CD1c-positive myeloid dendritic cell (primary cell): ENCODE data around the gene CLIP2.
"Not testable (repeated sequence)": the region's sequence is repeated elsewhere in the genome, so short reads cannot be mapped to it uniquely, and the experiment has no call there.

Experiments used
- DNase-seq: peaks from one replicate; pipeline ENCODE4 v3.0.0-alpha.2; 2016; ENCODE audit errors: extremely low spot score

CLIP2 gene

DNA sequence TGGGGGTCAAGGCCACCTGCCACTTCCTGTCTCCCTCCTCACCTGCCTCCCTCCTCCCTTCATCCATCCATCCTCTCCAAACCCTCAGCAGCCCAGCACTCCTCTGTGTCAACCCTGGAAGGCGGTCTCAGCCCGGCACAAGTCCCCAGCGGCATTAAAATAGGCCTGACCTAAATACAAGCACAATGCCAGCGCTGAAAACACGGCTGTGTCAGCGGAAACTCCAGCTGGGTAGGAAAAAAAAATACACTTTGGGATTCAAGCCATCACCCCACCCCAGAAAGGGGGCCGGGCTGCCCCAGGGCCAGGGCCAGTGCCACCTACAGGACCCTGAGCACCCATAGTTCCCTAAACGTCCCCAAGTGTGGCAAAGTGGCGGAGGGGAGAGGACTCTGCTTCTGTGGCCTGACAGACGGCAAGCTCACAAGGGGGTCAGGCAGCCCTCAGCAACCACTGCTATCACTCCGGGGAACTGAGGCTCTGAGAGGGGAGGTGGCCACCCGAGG is 141.8 kb downstream of the CLIP2 start:
- DNase-seq, result no peak

DNA sequence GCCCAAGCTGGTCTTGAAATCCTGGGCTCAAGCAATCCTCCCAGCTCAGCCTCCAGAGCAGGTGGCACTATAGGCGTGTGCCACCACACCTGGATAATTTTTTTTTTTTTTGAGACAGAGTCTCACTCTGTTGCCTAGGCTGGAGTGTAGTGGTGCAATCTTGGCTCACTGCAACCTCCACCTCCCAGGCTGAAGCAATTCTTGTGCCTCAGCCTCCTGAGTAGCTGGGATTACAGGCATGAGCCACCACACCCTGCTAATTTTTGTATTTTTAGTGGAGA is 148.0 kb downstream of the CLIP2 start:
- not testable (repeated sequence) for DNase-seq

DNA sequence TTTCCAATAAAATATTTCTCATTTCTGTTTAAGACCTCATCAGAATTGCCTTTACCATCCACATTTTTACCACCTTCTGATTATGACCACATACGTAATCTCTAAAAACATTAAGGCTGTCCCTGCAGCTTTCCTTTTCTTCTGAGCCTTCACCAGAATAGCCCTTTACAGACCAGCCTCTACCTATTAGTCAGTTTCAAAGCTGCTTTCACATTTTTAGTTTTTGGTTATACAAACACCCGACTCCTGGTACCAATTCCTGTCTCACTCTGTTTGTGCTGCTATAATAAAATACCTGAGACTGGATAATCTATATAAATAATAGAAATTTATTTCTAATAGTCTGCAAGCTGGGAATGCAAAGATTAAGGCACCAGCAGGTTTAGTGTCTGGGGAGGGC is 149.1 kb downstream of the CLIP2 start:
- no peak for DNase-seq

DNA sequence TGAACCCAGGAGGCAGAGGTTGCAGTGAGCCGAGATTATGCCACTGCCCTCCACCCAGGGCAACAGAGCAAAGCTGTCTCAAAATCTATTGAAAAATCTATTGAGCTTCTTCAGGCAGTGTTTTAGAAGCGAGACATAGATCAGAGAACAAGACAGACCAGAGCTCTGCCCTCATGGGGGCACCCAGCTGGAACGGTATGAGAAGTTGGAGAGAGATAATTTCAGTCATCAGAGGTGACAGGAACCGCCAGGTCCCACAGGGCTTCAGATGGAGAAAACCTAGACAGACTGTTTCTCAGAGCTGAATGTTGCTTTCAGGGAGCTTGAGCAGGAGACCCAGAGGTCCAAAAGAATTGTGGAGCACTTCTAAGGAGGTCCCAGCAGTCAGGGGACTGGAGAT is 150.3 kb downstream of the CLIP2 start:
- no peak for DNase-seq

DNA sequence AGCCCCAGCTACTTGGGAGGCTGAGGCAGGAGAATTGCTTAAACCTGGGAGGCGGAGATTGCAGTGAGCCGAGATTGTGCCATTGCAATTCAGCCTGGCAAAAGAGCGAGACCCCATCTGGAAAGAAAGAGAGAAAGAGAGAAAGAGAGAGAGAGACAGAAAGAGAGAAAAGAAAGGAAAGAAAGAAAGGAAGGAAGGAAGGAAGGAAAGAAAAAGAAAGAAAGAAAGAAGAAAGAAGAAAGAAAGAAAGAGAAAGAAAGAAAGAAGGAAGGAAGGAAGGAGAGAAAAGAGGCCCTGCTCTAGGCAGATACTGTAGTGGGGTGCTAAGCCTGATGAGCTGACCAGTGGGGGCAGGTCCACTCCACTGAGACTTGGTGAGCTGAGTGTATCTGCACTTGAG is 150.9 kb downstream of the CLIP2 start:
- not testable (repeated sequence) for DNase-seq

DNA sequence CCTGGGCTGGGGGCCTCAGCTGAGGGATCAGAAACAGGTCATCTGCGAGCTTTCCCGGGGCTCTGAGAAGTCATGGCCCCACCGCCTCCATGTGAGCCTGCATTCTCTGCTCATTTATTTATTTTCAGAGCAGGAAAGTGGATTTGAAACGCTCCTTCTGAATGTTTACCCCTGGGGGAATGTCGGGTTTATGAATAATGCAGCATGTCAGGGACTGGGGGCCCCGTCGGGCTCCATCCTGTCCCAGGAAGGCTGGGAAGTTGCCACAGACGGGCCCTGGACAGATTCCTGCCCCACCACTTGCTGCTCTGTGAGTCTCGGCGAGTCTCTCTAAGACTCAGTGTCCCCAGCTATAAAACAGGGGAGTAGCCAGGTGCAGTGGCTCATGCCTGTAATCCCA is 152.6 kb downstream of the CLIP2 start:
- DNase-seq, result no peak

DNA sequence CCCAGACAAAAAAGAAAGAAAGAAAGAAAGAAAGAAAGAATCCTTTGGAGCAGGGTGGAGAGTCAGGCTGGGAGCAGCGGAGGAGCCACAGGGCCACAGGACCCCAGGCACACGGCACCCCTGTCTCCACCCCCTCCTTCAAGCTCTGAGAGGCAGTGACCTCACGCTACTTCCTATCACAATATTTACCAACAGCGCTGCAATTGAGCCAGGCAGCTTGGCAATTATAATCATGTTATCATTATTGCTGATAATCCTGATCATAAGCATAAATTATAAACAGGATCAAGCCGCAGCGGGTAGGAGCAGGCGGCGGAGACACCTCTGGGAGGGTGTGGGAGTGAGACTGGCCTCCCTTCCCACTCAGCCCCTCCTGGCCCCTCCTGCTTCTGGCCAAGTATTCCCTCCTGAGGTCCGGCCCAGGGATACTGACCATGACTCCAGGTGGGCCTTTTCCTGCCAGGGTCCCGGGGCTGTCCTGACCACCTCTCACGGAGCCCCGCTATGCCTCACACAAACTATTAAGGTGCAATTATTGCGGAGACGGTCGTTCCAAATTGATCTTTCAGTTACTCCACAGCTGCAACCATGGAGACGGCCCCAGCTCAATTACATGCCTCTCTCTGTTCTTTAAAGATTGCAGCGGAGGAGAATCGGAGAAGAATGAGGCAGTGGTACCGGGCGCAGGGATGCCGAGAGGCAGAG is 154.5 kb downstream of the CLIP2 start:
- no peak for DNase-seq

DNA sequence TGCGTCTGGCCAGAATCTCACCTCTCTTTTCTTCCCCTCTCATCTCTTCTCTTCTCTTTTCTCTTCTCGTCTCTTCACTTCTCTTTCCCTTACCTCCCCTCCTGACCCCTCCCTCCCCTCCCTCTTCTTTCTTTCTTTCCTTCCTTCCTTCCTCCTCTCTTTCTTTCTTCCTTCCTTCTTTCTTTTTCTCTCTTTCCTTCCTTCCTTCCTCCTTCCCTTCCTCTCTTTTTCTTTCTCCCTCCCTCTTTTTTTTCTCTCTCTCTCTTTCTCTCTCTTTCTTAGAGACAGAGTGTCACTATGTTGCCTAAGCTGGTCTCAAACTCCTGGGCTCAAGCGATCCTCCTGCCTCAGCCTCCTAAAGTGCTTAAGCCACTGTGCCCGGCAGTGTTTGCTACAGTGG is 159.9 kb downstream of the CLIP2 start:
- no peak for DNase-seq

DNA sequence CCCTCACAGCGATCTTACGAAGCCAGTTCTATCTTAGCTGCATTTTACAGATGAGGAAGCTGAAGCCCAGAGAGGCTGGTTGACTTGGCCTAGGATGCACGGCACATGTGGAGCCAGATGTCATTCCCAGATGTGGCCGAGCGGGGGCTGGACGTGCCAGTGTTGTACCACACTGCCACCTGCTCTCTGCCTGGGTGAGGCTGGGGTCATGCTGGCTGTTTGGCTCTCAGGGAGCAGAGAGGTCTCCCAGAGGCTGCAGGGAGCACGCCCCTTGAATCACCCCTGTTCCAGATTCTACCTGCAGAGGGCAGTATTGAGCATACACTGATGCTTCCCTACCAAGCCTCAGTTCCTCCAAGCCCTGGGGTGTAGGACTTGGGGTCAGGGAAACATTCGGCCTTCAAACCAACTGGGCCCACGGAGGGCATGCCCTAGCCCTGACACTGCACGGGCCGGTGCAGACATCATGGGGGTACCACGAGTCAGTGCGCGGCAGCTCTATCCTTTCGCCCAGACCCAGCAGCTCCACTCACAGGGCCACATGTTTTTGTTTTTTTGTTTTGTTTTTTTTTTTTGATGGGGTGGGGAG is 160.7 kb downstream of the CLIP2 start:
- DNase-seq, result peak; percentile 83

DNA sequence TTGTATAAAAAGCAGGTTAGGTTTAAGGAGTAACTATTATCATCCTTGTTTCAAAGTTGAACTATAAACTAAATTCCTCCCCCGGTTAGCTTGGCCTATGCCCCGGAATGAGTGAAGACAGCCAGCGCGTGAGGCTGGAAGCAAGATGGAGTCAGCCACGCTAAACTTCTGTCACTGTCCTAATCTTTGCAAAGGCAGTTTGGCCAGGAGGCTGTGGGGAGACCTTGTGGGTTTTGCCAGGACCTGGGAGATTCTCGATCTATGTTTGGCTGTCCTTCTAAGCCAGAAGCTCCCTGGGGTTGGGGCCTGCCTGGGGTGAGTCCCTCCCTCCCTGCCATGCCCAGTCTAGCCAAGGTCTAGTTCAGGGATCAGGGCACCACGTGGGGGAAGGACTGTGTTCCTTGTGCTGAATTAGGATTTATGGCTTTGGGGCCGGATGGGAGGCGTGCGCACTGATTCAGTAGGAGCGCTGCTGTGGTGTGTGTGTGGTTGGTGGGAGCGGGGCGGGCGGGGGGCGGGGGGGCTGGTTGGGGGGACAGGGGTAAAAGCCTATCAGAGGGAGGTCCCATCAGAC is 163.6 kb downstream of the CLIP2 start:
- peak; percentile 11 for DNase-seq

DNA sequence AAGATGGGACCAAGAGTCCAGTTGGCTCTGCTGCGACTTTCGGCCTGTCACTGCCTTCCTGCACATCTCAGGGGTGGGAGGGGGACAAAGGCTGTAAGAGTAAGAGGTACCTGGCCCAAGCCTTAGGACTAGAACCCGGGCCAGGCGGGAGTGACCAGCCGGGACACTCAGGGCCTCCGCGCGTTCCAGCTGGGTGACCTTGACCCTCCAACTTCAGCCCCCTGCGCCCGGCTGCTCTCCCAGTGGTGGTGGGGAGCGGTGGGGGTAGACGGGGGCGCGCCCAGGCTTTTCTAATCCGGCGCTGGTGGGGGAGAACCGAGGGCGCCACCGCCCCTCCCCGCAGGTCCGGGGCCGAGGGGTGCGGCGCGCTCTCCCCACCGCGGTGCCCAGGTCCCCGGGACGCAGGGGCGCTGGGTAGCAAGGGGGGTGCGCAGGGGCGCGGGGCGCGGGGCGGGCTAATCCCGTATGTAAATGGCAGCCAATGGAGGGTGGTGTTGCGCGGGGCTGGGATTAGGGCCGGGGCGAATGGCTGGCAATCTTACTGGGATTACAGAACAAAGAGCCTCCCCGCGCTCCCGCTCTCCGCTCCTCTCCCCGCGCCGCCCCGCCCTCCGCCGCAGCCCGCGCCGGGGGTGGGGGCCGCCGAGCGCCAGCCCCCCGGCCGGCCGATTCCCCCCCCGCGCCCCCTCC is 164.3 kb downstream of the CLIP2 start, which contains the start of gene GTF2IRD1:
GTF2IRD1 (plus strand) TSS at position 585 of the 690 bp plus-strand sequence. CDS start 54,175 bp downstream, outside the sequence.
- DNase-seq, result peak; percentile 44

DNA sequence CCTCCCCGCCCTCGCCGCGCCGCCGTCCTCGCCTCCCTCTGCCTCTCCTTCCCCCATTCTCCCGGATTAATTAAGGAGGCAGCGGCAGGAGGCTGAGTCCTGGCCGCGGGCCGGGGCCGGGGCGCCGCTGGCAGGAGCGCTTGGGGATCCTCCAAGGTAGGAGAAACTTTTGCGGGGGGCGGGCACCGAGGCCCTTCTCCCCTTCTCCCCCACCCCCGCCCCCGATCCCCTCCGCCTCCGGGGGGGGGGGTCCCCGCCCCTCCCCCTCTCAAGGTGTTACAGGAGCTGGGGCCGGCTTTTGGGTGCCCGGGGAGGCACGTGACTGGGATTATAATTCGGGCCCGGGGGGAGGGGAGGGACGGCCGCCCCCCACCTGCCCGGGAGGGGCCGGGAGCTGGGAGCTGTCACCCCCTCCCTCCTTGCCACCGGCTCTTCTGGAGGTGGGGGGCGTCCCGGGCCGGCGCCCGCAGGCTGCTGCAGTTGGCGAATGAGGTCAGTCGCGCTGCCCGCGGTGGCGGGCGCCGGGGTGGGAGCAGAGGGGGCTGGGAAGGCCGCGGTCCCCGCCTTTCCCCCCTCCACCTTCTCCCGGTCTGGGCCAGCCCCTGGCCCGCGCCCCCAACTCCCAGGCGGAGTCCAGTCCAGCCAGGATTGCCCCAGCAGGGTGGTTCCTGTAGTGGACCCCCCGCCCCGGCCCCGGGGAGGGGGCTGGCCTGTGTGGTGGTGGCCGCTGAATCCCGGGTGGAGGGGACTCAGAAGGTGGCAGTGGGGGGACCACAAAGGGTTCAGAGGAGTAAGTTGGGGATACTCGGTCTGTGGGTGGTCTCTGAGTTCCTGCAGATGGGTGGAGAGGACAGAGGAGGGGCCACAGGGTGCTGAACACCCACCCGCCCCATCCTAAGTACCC is 165.1 kb downstream of the CLIP2 start:
- no peak for DNase-seq

DNA sequence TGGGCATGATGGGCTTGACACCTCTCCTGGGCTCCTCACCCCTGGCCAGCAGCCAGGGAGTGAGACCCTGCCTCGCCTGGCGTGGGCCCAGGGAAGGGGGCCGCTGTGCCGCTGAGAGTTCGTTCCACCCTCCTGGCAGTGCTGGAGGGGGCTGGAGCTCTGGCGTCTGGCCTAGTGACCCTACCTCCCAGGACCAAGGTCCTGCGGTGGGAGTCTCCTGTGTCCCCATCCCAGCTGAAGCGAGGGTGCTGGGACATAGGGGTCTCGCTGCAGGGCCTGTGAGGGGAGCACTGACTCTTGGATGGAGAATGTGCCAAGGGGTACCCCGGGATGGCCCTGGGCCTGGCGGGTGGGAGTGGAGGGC is 165.7 kb downstream of the CLIP2 start:
- no peak for DNase-seq

DNA sequence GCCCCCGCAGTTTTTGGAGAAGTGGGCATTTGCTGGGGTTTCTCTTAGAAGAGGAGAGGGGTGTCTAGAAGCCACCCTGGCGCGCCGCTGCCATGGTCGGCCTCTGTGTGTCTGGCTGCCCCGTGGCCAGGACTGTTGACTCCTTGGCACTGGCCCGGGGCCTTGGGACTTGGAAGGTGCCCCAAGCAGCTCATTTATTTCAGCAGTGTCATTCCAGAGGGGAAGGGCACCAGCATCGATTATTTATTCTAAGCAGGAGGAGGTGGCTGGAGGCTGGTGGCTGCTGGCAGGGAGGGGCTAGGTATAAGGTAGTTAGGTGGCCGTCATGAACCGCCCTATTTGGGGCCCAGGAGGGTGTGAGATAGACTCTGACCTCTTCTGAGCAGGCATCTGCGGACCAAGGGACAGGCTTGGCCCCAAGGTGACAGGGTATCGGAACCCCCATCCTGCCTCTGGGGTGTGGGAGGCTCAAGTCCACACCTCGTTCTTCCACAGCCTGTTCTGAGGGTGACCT is 166.1 kb downstream of the CLIP2 start:
- DNase-seq, result no peak
